HepG2 (cell line): ENCODE measurements around the gene MYL11. TPM values are rescaled to one million over a fixed set of nuclear protein-coding genes. Genes with fewer than 3 reads are reported as not detected.
"Not testable (repeated sequence)": the region's sequence is repeated elsewhere in the genome, so short reads cannot be mapped to it uniquely, and the experiment has no call there.

Experiments
- ATF5 ChIP-seq: sonication (generic); formaldehyde crosslinking; IDR thresholded peaks from 2 replicates; pipeline ENCODE4 v1.4.0; 2020; ENCODE audit warnings: mild to moderate bottlenecking, low read depth, missing genetic modification reagents
- DNMT1 ChIP-seq: sonication (generic); formaldehyde crosslinking; IDR thresholded peaks from 2 replicates; pipeline ENCODE4 v1.5.1; 2020; ENCODE audit warnings: mild to moderate bottlenecking, missing genetic modification reagents
- EP300 ChIP-seq, 3 experiments: sonication (generic) in 1 of 3; formaldehyde crosslinking in 1 of 3; IDR thresholded peaks; 2 replicates each; pipeline versions ENCODE4 v1.5.1 to v1.6.1; 2011 to 2020; ENCODE audit warnings: low read depth in 2 of 3, low read length in 2 of 3, borderline replicate concordance in 1 of 3, improper control_type of control experiment in 1 of 3, mild to moderate bottlenecking in 1 of 3, missing genetic modification reagents in 1 of 3, moderate library complexity in 1 of 3
- KAT7 ChIP-seq: IDR thresholded peaks from 2 replicates; pipeline ENCODE4 v1.6.1; 2018; ENCODE audit warnings: borderline replicate concordance, missing compliant biosample characterization
- KIAA2018 ChIP-seq: sonication (generic); formaldehyde crosslinking; IDR thresholded peaks from 2 replicates; pipeline ENCODE4 v1.5.0; 2020; ENCODE audit warnings: mild to moderate bottlenecking, missing genetic modification reagents, borderline replicate concordance
- MED8 ChIP-seq: sonication (generic); formaldehyde crosslinking; IDR thresholded peaks from 2 replicates; pipeline ENCODE4 v1.8.1; 2023; ENCODE audit warnings: mild to moderate bottlenecking, missing genetic modification reagents; ENCODE audit not compliant: insufficient replicate concordance
- MXI1 ChIP-seq: IDR thresholded peaks from 3 replicates; pipeline ENCODE4 v1.6.1; 2012; ENCODE audit warnings: low read depth, low read length, inconsistent platforms, borderline replicate concordance
- POLR2G ChIP-seq: fragments of 200-400 bp; formaldehyde crosslinking; IDR thresholded peaks from 2 replicates; pipeline ENCODE4 v1.6.1; 2018; ENCODE audit warnings: mild to moderate bottlenecking, low read depth, low read length, moderate library complexity
- RXRB ChIP-seq: IDR thresholded peaks from 2 replicates; pipeline ENCODE4 v1.6.1; 2016; ENCODE audit warnings: borderline replicate concordance, missing genetic modification reagents, missing compliant biosample characterization
- SP1 ChIP-seq, 2 experiments: fragments of 450-650 bp in 1 of 2; sonication (generic) in 1 of 2; formaldehyde crosslinking in 1 of 2; IDR thresholded peaks; 2 replicates each; pipeline versions ENCODE4 v1.4.0 to v1.6.1; 2016 to 2020; ENCODE audit warnings: missing genetic modification reagents in 1 of 2
- SP5 ChIP-seq: IDR thresholded peaks from 2 replicates; pipeline ENCODE4 v1.6.1; 2016; ENCODE audit warnings: low read depth, borderline replicate concordance
- THAP11 ChIP-seq: IDR thresholded peaks from 2 replicates; pipeline ENCODE4 v1.6.1; 2016; ENCODE audit warnings: missing biosample characterization, missing genetic modification reagents
- TIGD3 ChIP-seq: sonication (generic); formaldehyde crosslinking; IDR thresholded peaks from 2 replicates; pipeline ENCODE4 v1.5.1; 2020; ENCODE audit warnings: mild to moderate bottlenecking, missing genetic modification reagents, borderline replicate concordance
- ZNF12 ChIP-seq: sonication (generic); formaldehyde crosslinking; IDR thresholded peaks from 2 replicates; pipeline ENCODE4 v1.5.0; 2020; ENCODE audit warnings: missing genetic modification reagents
- ZNF367 ChIP-seq: sonication (generic); formaldehyde crosslinking; IDR thresholded peaks from 2 replicates; pipeline ENCODE4 v1.4.0; 2020; ENCODE audit warnings: missing genetic modification reagents, borderline replicate concordance
- ZSCAN12 ChIP-seq: sonication (generic); formaldehyde crosslinking; IDR thresholded peaks from 2 replicates; pipeline ENCODE4 v1.9.0; 2021; ENCODE audit warnings: mild to moderate bottlenecking, missing genetic modification reagents
- ZSCAN21 ChIP-seq: sonication (generic); formaldehyde crosslinking; IDR thresholded peaks from 2 replicates; pipeline ENCODE4 v1.8.0; 2022; ENCODE audit warnings: mild to moderate bottlenecking, missing genetic modification reagents, moderate library complexity, borderline replicate concordance
- polyA plus RNA-seq, 8 experiments: library from polyadenylated mRNA; depleted of rRNA in 3 of 8; stranded (reverse) in 7 of 8; unstranded in 1 of 8; fragments of >200 nt; fragmentation: Illumina TruSeq in 4 of 8; extraction: Trizol in 4 of 8; gene quantifications; 2 replicates each; pipeline versions ENCODE4 v1.2.1 to v1.2.3, GENCODE V29; 2011 to 2016; ENCODE audit warnings: low read depth in 4 of 8, missing spikeins in 1 of 8, mixed read lengths in 1 of 8; ENCODE audit not compliant: insufficient read depth in 1 of 8
- total RNA-seq, 5 experiments: library from RNA; depleted of rRNA; stranded (reverse); fragments of >200 nt; fragmentation: Illumina TruSeq; extraction: Trizol; gene quantifications; 2 replicates each; pipeline ENCODE4 v1.2.3, GENCODE V29; 2016; ENCODE audit warnings: low read depth in 1 of 5

Gene MYL11
- total and polyA plus RNA-seq, 2 of the 13 experiments (the other 11 are each of a cell fraction or from before 2014, with no cell fraction given) = not detected

GRCh38 chr16:30335028-30335597 is 39.5 kb upstream of the MYL11 start (continued):
- peak; percentile 41; the same call in 1 of the 2 replicates for TF ChIP-seq THAP11 (CRISPR knock-in tag)
- TF ChIP-seq ZNF12 (CRISPR knock-in tag) = 0 out of 2 replicates have a peak, but pooled peaks have one; percentile 42
- peak; percentile 45; the same call in 1 of the 3 replicates for TF ChIP-seq MXI1
- peak; percentile 46; the same call in 1 of the 2 replicates for TF ChIP-seq KAT7 (CRISPR knock-in tag)
- TF ChIP-seq RXRB (CRISPR knock-in tag) = 0 out of 2 replicates have a peak, but pooled peaks have one; percentile 30
- not testable (repeated sequence) for TF ChIP-seq SP1 (IDR thresholded peaks at IDR 0.05); EP300 (IDR thresholded peaks at IDR 0.05; ENCODE audit: low read depth in 2 of 2, low read length in 2 of 2)
- peak; percentile 64 for TF ChIP-seq SP1 (CRISPR knock-in tag; IDR thresholded peaks at IDR 0.05)
- TF ChIP-seq ZNF367 (CRISPR knock-in tag) = peak; percentile 67; the same call in 1 of the 2 replicates
- TF ChIP-seq POLR2G = peak; percentile 74
- peak; percentile 55; the same call in 1 of the 2 replicates for TF ChIP-seq EP300 (CRISPR knock-in tag; IDR thresholded peaks at IDR 0.05; ENCODE audit: borderline replicate concordance)
- TF ChIP-seq KIAA2018 (CRISPR knock-in tag) = 0 out of 2 replicates have a peak, but pooled peaks have one; percentile 30
- TF ChIP-seq DNMT1 = peak; percentile 71; the same call in 1 of the 2 replicates
- TF ChIP-seq MED8 (CRISPR knock-in tag) = peak; percentile 91
- peak; percentile 85; the same call in 1 of the 2 replicates for TF ChIP-seq ZSCAN21 (CRISPR knock-in tag)
- peak; percentile 97 for TF ChIP-seq SP5
- TF ChIP-seq ZSCAN12 (CRISPR knock-in tag) = 0 out of 2 replicates have a peak, but pooled peaks have one; percentile 30
- 0 out of 2 replicates have a peak, but pooled peaks have one; percentile 2 for TF ChIP-seq TIGD3 (CRISPR knock-in tag)
- TF ChIP-seq ATF5 (CRISPR knock-in tag) = 0 out of 2 replicates have a peak, but pooled peaks have one; percentile 36
